HG02981 (cell line): ENCODE data around the gene BBS9.

Experiments
- ATAC-seq: cut with Tn5 transposase; IDR thresholded peaks from one replicate; pipeline ENCODE4 v1.9.1; 2021; ENCODE audit warnings: mild to moderate bottlenecking, moderate library complexity; ENCODE audit not compliant: unreplicated experiment

BBS9 gene

DNA sequence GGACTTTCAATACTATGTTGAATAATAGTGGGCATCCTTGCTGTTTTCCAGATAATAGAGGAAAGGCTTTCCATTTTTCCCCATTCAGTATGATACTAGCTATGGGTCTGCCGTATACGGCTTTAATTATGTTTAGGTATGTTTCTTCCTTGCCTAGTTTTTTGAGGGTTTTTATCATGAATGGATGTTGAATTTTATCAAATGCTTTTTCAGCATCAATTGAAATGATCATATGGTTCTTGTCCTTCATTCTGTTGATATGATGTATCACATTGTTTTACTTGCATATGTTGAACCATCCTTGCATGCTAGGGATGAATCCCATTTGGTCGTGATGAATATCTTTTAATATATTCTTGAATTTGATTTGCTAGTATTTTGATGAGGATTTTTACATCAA lies 11.0 kb upstream of the BBS9 start:
- ATAC-seq: no peak

DNA sequence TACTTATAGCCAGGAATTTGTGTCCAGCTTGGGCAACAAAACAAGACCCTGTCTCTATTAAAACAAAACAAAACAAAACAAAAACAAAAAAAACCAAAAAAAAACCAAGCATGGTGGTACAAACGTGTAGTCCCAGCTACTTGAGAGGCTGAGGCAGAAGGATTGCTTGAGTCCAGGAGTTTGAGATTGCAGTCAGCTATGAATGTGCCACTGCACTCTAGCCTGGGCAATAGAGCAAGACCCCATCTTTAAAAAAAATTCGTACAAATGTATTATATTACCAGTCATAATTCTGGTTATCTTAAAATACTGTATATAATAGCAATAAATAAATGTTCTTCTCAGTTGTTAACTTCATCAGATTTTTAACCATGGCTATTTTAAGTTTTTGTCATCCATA lies 2.3 kb upstream of the BBS9 start:
- no peak for ATAC-seq

DNA sequence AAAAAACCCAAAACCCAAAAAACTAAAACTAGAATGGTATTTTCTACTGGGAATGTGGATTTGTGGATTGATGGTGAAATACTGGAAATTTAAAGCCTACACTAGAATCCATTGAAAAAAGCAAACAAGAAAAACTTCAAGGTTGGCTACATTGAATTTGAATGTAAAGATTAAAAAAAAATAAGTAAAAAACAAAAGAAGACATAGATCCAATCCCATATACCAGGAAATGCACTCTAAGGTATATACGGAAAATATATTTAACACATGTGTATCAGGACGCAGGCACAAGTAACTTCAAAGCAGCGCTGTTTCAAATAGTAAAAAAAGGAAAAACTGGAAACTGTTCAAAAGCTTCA lies 754 bp upstream of the BBS9 start:
- ATAC-seq: no peak

DNA sequence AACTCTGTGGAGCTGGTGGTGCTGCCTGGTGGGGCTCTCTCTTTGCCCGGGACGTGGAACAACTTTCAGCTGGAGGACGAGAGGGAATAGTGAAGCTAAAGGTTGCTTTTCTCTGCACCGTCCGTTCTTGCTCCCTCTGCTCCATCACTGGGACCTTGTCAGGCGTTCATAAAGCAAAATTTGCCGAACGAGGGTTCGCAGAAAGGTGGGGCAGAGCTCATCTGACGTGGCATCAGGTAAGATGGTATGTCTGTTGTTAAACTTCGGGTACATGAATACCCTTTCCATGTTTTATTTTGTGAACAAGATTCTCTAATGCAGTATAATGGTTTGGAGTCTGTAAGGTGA lies 416 bp downstream of the BBS9 start:
- ATAC-seq: no peak

DNA sequence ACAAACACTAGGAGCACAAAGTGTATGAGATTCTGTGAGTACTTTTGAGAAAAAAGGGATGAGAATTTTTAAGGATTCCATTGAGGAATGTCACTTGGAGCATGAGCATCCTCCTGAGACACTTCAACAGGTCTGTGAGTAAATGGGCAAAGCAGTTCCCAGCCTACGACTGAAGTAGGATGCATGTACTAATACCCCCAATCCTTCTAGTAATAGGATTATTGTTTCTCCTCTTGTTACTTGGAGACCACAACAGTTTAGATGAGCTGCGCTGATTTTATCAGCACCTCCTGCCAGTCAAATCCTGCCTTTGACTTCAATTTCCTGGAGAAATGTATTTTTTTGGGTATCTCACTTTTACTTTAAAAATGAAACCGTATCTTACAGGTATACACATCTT lies 820 bp downstream of the BBS9 start:
- ATAC-seq: no peak

DNA sequence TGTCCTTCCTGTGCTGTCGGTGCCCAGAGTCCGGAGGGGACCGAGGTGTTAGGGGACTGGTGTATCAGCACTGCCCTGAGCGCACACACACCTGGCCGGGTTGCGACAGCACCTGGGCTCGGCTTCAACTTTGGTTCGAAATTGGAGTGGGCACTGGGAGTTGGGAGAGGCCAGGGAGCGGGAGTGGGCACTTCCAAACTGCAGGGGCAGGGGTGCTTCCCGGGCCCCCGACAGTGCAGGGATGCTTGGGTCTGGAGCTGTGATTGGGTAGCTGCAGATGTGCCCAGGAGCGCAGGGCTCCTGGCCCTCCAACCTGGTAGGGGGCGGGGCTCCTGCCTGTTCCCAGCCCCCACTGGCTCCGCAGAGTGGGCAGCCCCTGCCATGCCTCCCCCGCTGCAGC lies 7.7 kb downstream of the BBS9 start:
- no peak for ATAC-seq

DNA sequence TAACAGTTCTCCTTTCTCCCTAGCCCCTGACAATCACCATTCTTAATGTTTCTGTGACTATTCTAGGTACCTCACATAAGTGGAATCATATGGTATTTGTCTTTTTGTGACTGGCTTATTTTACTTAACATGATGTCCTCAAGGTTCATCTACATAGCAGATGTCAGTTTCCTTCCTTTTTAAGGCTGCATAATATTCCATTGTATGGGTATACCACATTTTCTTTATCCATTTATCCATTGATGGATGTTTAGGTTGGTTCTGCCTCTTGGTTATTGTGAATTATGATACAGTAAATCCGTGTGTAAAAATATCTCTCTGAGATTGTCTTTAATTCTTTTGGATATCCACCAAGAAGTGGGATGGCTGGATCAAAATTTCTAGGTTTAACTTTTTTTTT lies 13.2 kb downstream of the BBS9 start:
- no peak for ATAC-seq

DNA sequence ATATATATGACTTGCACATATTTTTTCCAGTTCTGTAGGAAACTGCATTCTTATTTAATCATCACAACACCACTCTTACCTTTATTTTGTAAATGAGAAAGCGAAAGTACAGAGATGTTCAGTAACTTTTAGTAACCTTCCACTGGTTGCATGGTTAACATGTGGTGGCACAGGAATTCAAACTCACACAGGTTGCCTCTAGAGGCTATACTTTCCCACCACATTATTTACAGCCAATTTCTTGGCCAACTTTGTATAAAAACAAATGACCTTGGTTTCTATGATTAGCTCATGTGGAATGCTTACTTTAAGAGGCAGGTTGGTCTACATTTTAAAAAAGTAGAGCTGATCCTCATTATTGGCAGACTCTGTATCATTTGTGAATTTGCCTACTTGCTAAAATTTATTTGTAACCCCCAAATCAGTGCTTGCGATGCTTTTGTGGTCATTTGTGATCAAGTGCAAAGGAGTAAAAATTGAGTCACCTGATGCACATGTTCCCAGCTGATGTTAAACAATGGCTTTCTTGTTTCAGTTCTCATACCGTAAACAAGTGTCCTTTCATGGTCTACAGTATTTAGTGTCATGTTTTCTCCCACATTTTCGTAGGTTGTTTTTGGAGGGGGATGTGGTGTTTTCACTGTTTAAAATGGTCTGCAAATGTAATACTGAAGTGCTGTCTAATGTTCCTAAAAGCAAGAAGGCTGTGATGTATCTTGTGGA lies 14.8 kb downstream of the BBS9 start:
- no peak for ATAC-seq

DNA sequence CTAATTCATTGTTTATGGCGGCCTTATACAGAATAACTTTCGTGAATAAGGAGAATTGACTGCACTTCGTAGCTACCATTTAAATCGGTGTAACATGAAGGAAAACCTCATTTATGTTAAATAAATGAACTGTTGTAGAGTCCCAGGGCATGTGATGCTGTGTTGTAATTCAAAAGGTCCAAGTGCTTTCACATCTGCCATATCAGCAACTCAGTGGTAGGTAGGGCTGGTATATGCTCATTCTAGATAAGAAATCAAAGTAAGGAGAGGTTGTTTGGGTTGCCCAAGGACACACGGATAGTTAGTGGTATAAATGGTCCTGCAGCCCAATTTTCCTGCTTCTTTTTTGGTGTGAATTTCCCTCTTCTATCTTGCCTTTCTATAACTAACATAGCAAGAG lies 15.8 kb downstream of the BBS9 start:
- ATAC-seq: no peak

DNA sequence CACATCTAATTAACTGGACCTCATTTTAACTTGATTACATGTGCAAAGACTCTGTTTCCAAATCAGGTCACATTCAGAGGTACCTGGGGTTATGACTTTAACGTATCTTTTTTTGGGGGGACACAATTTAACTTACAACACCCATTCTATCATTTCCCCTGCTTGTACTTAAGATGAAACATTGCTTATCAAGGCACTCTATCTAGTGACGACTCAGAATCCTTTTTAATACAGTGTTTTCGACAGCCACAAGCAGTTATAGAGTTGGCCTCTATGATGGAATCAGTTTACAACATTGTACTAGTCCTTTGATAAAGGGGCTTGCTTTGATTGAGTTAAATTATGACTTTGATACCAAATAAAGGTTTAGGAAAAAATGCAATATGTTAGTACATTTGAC lies 22.7 kb downstream of the BBS9 start:
- ATAC-seq: no peak

DNA sequence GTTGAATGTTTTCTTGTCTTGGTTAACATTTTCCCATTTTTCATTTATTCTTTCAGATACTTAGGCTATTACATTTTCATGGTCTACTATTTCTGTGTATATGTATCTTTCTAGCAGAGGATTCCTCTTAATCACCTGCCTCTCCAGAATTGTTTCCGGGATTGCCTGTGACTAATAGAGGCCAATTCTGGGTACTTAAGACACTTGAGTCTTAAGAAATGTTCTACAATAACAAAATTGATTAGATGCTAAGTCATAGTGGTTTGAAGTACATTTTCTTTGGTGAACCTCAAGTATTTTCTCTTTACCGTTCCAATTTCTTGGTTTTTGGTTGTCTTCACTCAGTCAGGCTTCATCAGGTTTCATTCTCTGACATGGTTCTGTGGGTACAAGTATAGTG lies 26.4 kb downstream of the BBS9 start:
- no peak for ATAC-seq

DNA sequence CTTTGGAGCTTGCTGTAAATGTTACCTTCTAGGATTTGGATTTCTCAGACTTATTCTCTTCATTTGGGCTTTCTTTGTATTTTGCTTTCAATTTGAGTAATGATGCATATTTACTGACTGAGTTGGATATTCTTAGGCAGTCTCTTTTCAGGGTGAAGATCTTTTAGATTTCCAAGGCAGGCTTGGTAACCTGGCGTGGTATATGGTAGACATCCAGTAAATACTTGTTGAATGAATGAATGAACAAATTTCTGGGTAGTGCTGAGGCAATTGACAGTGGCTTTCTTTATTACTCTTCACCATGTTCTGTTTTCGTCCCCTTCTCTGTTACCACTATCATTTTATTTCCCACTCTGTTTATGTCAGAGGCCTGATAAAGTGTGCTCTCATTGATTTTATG lies 27.1 kb downstream of the BBS9 start:
- no peak for ATAC-seq

DNA sequence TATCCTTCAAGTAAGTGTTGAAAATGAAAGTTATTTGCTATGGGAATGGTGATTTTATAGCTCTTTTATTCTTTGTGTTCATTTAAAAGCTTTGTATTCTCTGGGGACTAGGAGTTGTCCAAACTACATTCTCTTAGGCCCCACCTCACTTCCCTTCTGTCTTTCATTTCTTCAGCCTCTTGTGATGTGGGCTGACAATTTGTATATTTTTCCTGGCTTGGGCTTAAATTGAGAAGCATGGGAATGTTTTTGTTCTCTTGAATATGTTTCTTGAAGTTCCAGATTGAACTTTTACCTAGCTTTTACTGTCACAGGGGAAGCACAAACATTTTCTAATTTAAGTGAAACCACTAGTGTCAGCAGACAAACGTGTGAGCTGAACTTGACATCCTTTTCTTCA lies 27.9 kb downstream of the BBS9 start:
- no peak for ATAC-seq

DNA sequence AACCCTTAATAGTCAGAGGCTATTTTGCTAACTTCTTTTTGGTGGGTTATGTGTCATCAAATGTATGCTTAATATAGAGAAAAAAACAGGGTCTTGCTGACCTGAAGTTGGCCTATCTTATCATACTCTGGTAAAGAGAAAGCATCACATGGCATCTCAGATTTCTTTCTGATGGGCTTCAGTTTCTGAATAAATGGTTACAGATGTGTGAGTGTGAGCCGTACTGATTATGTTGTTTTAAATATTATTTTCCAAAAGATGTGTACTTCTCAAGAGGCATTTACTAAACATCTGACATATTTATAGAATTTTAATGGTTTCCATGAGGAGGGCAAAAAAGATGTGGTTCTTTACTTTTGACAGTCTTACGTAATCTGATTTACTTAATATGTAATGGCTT lies 28.4 kb downstream of the BBS9 start:
- no peak for ATAC-seq

DNA sequence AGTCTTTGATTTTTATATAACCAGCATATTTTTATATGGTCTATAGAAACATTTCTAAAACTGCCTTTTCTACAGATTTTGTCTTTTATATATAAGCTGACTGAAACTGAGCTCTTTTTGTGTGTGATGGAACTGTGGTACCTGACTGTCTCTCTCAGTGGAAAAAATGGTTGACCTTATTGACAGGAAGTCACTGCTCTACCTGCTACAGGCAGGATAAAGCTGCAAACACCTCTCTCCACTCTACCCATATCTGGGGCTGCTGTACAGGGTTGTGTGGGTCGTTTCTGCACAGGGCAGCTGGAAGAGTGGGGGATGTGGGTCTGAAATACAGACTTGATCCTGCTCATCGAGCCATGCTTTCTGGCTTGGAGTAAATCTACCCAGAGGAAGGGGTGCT lies 48.5 kb downstream of the BBS9 start:
- no peak for ATAC-seq

DNA sequence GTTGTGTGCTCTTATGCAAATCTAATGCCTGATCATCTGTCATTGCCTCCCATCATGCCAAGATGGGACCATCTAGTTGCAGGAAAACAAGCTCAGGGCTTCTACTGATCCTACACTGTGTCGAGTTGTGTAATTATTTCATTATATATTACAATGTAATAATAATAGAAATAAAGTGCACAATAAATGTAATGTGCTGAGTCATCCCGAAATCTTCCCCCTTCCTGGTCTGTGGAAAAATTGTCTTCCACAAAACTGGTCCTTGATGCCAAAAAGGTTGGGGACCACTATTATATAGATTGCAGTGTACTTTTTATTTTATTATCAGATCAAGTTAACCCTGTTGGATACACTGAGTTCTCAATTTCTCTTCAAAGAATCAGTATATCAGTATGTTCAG lies 50.2 kb downstream of the BBS9 start:
- ATAC-seq: no peak

DNA sequence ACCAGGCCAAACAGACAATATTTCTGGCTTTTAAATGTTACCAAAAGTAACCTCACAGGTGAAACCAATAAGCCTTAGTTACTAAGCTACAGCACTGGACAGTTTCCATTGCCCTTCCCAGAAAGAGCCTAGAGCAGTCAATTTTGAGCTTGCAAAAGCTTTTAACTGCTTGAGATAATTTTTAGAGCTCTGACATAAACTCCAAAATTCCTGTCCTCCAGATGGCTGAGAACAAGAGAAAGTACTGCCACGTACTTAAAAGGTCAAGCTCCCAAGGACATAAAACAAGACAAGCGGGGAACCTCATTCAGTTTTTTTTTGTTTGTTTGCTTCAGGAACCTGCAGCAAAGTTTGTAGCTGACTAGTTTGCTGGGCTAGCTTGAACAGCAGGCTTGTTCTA lies 54.1 kb downstream of the BBS9 start:
- no peak for ATAC-seq

DNA sequence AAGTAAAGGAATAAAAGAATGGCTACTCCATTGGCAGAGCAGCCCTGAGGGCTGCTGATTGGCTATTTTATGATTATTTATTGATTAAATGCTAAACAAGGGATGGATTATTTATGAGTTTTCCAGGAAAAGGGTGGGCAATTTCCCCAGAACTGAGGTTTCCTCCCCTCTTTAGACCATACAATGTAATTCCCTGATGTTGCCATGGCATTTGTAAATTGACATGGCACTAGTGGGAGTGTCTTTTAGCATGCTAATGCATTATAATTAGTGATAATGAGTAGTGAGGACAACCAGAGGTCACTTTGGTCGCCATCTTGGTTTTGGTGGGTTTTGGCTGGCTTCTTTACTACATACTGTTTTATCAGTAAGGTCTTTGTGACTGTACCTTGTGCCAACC lies 55.5 kb downstream of the BBS9 start:
- ATAC-seq: no peak

DNA sequence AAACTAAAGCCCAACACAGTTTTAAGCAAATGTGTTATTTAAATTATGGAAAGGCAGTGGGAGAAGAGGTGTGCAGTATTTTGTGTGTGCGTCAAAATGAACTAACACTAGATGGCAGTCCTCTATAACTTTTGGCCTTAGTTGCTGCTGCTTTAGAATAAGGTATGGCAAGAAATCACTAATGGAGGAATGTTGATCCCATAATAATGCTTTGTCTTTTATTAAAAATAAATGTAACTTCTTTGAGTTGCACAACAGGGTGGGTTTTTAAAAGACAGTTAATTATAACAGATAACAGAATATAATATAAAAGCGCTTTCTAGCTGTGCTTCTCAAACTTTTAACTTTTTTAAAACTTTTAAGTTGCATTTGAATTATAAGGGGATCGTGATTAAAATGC lies 56.4 kb downstream of the BBS9 start:
- ATAC-seq: peak; percentile 69

DNA sequence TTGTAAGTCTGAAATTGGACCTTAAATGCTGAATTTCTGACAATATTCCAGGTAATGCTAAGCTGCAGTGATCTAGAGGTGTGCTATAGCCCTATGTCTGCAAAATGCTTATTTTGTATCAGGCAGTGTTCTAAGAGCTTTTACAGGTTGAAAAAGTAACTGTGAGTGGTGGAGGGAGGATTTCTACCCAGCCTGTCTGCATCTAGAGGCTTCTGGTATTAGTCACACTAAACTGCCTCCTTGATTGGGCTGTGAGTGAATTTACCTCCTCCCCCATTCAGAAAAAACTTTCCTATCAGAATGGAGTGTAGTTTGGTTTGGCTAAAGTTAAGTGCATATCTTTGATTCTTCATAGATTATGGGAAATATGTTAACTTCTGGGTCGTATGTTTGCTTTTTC lies 56.8 kb downstream of the BBS9 start:
- ATAC-seq: no peak

DNA sequence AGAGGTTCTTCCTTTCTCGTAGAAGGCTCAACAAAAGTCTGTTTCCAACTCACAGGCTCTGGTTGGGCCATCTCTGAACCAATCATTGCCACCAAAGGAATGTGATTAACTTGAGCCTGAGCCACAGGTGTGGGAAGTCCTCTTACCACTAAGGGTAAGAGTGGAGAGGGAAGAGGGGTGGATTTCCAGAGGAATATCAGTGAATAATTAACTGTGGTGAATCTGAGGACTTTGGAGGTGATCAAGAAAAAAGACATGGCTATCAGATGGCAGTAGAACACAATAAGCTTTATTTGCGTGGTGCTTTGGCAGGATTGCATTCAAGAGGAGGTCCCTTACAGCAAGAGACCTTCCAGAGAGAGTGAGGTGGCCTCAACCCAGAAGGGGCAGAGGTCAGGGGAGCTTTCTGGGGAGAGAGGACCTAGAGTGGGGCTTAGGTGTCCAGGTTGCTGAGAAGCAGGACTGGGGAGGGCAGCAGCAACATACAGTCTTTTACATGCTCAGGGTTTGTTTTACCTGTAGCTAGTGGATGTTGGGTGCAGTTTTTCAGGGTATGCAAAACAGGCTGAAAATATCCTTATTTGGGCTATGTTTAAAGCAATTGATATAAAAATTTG lies 61.4 kb downstream of the BBS9 start:
- peak; percentile 5 for ATAC-seq

DNA sequence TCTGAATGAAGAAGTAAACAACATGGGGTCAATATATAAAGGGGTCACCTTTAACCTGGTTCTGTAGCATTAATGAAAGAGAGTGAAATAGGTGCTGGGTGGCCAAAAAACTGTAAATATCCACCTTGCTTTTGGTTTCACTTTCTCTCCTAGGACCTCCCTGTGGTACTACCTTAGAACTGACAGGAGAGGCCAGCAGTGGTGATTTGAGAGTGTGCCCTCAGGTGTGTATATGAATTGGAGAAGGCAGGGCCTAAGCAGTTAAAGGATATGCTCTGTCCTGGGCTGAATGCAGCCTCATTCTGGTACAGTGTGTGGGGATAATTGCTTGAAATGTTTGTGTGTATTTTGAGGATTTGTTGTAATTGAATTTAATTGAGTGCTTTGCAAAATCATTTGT lies 62.0 kb downstream of the BBS9 start:
- ATAC-seq: peak; percentile 87

DNA sequence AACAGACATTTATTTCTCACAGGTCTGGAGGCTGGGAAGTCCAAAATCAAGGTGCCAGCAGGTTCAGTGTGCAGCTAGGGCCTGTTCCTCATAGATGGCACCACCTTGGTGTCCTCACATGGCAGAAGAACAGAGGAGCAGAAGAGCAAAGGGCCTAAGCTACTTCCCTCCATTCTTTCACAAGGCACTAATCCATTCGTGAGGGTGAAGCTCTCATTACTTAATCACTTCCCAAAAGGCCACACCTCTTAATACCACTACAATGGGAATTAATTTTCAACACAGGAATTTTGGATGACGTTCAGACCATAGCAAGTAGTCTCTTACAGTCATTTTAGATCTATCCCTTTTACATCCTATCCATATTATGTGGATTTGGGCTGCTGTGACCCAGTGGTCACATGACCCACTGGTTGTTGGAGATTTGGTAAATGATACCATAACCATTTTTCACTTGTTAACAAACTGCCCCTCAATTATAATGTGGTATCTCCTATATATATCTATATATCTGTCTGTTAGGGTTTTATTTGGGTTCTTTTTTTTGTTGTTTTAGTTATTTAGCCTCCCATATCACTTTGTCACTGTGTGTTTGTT lies 63.4 kb downstream of the BBS9 start:
- no peak for ATAC-seq
